Stimulated activated CD8-positive, alpha-beta memory T cell treated with anti-CD3 and anti-CD28 coated beads, Interleukin-7, amount 100 ng/mL, for 1 hour (primary cell): ENCODE results near the gene FAM90A1.
A peak's percentile ranks its signal among the peaks of the same experiment; 100 is the strongest.
"Not testable (repeated sequence)": the region's sequence is repeated elsewhere in the genome, so short reads cannot be mapped to it uniquely, and the experiment has no call there.

Source experiments
- DNase-seq, 2 donors: peaks; one replicate each; pipeline ENCODE4 v3.0.0-alpha.2; 2020; ENCODE audit warnings: low read depth in 2 of 2

FAM90A1 gene

GRCh38 chr12:8233300-8233855, 6.0 kb upstream of the FAM90A1 start:
- DNase-seq = not testable (repeated sequence)

- DNase-seq = peak; percentile 41 to 51
Measured at GRCh38 chr12:8231666-8232608, 4.5 kb upstream of the FAM90A1 start.

GRCh38 chr12:8231049-8231448, 3.6 kb upstream of the FAM90A1 start:
- DNase-seq = not testable (repeated sequence)

GRCh38 chr12:8229486-8229885, 2.1 kb upstream of the FAM90A1 start:
- DNase-seq = not testable (repeated sequence)

- not testable (repeated sequence) for DNase-seq
Measured at GRCh38 chr12:8228607-8229006, 1.2 kb upstream of the FAM90A1 start.

- not testable (repeated sequence) for DNase-seq
Measured at GRCh38 chr12:8227732-8228077, 287 bp upstream of the FAM90A1 start.

- no peak for DNase-seq
Measured at GRCh38 chr12:8226355-8226754, 1.1 kb downstream of the FAM90A1 start.

GRCh38 chr12:8224782-8225181, 2.6 kb downstream of the FAM90A1 start:
- not testable (repeated sequence) for DNase-seq

- not testable (repeated sequence) for DNase-seq
Measured at GRCh38 chr12:8223646-8224045, 3.8 kb downstream of the FAM90A1 start.

GRCh38 chr12:8222303-8222702, 5.1 kb downstream of the FAM90A1 start:
- DNase-seq = not testable (repeated sequence)

GRCh38 chr12:8221844-8222243, 5.6 kb downstream of the FAM90A1 start:
- DNase-seq = not testable (repeated sequence)

GRCh38 chr12:8221375-8221774, 6.0 kb downstream of the FAM90A1 start:
- not testable (repeated sequence) for DNase-seq

GRCh38 chr12:8218711-8219382, 8.6 kb downstream of the FAM90A1 start:
- not testable (repeated sequence) for DNase-seq

- DNase-seq = not testable (repeated sequence)
Measured at GRCh38 chr12:8197685-8198308, 29.6 kb downstream of the FAM90A1 start.

GRCh38 chr12:8188088-8188487, 39.3 kb downstream of the FAM90A1 start:
- not testable (repeated sequence) for DNase-seq

GRCh38 chr12:8184206-8184605, 43.2 kb downstream of the FAM90A1 start:
- DNase-seq = not testable (repeated sequence)

- not testable (repeated sequence) for DNase-seq
Measured at GRCh38 chr12:8183346-8183745, 44.1 kb downstream of the FAM90A1 start.

- not testable (repeated sequence) for DNase-seq
Measured at GRCh38 chr12:8182923-8183322, 44.5 kb downstream of the FAM90A1 start.

GRCh38 chr12:8181271-8181670, 46.1 kb downstream of the FAM90A1 start:
- DNase-seq = not testable (repeated sequence)

- peak; percentile 37 to 66 for DNase-seq
Measured at GRCh38 chr12:8179989-8180585, 47.3 kb downstream of the FAM90A1 start.

- DNase-seq = not testable (repeated sequence)
Measured at GRCh38 chr12:8172911-8173310, 54.5 kb downstream of the FAM90A1 start.
